K562 (cell line): ENCODE results near the gene CDKN2C. TPM values are rescaled to one million over a fixed set of nuclear protein-coding genes. Genes with fewer than 3 reads are reported as not detected.

Experiments used
- ATF4 ChIP-seq: fragments of 450-650 bp; formaldehyde crosslinking; IDR thresholded peaks from 2 replicates; pipeline ENCODE4 v1.4.0; 2022; ENCODE audit warnings: mild to moderate bottlenecking, moderate library complexity
- CHAMP1 ChIP-seq: fragments of 450-650 bp; IDR thresholded peaks from 2 replicates; pipeline ENCODE4 v1.6.1; 2016; ENCODE audit warnings: mild to moderate bottlenecking
- ESRRB ChIP-seq: fragments of 250-450 bp; sonication (Bioruptor Pico); IDR thresholded peaks from 2 replicates; pipeline ENCODE4 v1.5.0; 2020; ENCODE audit warnings: mild to moderate bottlenecking, moderate library complexity, borderline replicate concordance
- HDAC6 ChIP-seq: IDR thresholded peaks from 2 replicates; pipeline ENCODE4 v1.6.1; 2012; ENCODE audit warnings: low read depth, mild to moderate bottlenecking, control low read depth, inconsistent platforms, low read length, moderate library complexity
- PATZ1 ChIP-seq: fragments of 250-450 bp; sonication (Bioruptor Pico); IDR thresholded peaks from 2 replicates; pipeline ENCODE4 v1.5.0; 2020; ENCODE audit warnings: mild to moderate bottlenecking, borderline replicate concordance
- POLR2H ChIP-seq: IDR thresholded peaks from 2 replicates; pipeline ENCODE4 v1.6.1; 2016; ENCODE audit warnings: missing genetic modification characterization, low read depth, mild to moderate bottlenecking, control low read depth, missing compliant biosample characterization, moderate library complexity
- PYGO2 ChIP-seq: fragments of 450-650 bp; IDR thresholded peaks from 2 replicates; pipeline ENCODE4 v1.6.1; 2016; ENCODE audit warnings: mild to moderate bottlenecking, missing genetic modification characterization, moderate library complexity, missing compliant biosample characterization
- SMARCC2 ChIP-seq: fragments of 450-650 bp; IDR thresholded peaks from 2 replicates; pipeline ENCODE4 v1.6.1; 2017; ENCODE audit warnings: antibody characterized with exemption, moderate library complexity, mild to moderate bottlenecking, low read depth
- SRF ChIP-seq, 2 experiments: fragments of 250-450, 450-650 bp in 1 of 2; sonication (Bioruptor Pico) in 1 of 2; sonication (generic) in 1 of 2; formaldehyde crosslinking; IDR thresholded peaks; 2 replicates each; pipeline versions ENCODE4 v1.5.0 to v1.5.1; 2020 to 2022; ENCODE audit warnings: mild to moderate bottlenecking in 1 of 2, missing genetic modification reagents in 1 of 2
- TAF9B ChIP-seq: fragments of 450-650 bp; IDR thresholded peaks from 2 replicates; pipeline ENCODE4 v1.6.1; 2018; ENCODE audit warnings: mild to moderate bottlenecking; ENCODE audit not compliant: partially characterized antibody
- TEAD4 ChIP-seq, 2 experiments: sonication (generic) in 1 of 2; formaldehyde crosslinking in 1 of 2; IDR thresholded peaks; 2 replicates each; pipeline versions ENCODE4 v1.6.1 to v1.8.0; 2012 to 2022; ENCODE audit warnings: borderline replicate concordance in 1 of 2, inconsistent platforms in 1 of 2, low read length in 1 of 2, mild to moderate bottlenecking in 1 of 2, missing genetic modification reagents in 1 of 2
- ZBTB7A ChIP-seq: IDR thresholded peaks from 2 replicates; pipeline ENCODE4 v1.6.1; 2011; ENCODE audit warnings: low read depth, mild to moderate bottlenecking, low read length, moderate library complexity, borderline replicate concordance; ENCODE audit not compliant: control insufficient read depth
- ZMIZ1 ChIP-seq, 2 experiments: fragments of 150-350 bp in 1 of 2; IDR thresholded peaks; 2 replicates each; pipeline ENCODE4 v1.6.1; 2012 to 2016; ENCODE audit warnings: low read depth in 2 of 2, low read length in 2 of 2, mild to moderate bottlenecking in 1 of 2, moderate library complexity in 1 of 2
- ZNF274 ChIP-seq: IDR thresholded peaks from 2 replicates; pipeline ENCODE4 v1.6.1; 2011; ENCODE audit warnings: low read depth, mild to moderate bottlenecking, low read length, moderate library complexity, borderline replicate concordance
- ZNF707 ChIP-seq: fragments of 250-450 bp; sonication (Bioruptor Pico); conservative IDR thresholded peaks from 2 replicates; pipeline ENCODE4 v1.8.0; 2022; ENCODE audit warnings: inconsistent platforms, mild to moderate bottlenecking, moderate library complexity
- ZNF764 ChIP-seq: fragments of 250-450 bp; sonication (Bioruptor Pico); IDR thresholded peaks from 2 replicates; pipeline ENCODE4 v1.4.0; 2020; ENCODE audit warnings: low read depth, mild to moderate bottlenecking, moderate library complexity
- polyA plus RNA-seq, 8 experiments: library from polyadenylated mRNA; depleted of rRNA in 4 of 8; stranded (reverse) in 5 of 8; unstranded in 3 of 8; fragments of >200 nt; fragmentation: Nextera tagmentation in 2 of 8; fragmentation: Illumina TruSeq in 1 of 8; extraction: Ambion mirVana in 2 of 8; extraction: Trizol in 1 of 8; gene quantifications; 2 replicates each; pipeline versions ENCODE4 v1.2.1 to v1.2.3, GENCODE V29; 2011 to 2014; ENCODE audit warnings: inconsistent platforms in 1 of 8, missing spikeins in 1 of 8
- total RNA-seq, 7 experiments: library from RNA; depleted of rRNA in 6 of 7; stranded (reverse); fragments of >200 nt in 6 of 7; fragmentation: Illumina TruSeq in 2 of 7; extraction: Trizol in 2 of 7; gene quantifications; 2 replicates each; pipeline versions ENCODE4 v1.2.1 to v1.2.3, GENCODE V29; 2011 to 2021; ENCODE audit warnings: low replicate concordance in 1 of 7

The CDKN2C gene
- total and polyA plus RNA-seq, 9 of the 15 experiments (the other 6 are each of a cell fraction or from before 2014, with no cell fraction given), result 11.9 to 74.3 (median 45.9) TPM

GRCh38 chr1:50929376-50929958 is 40.6 kb upstream of the CDKN2C start (continued):
- TF ChIP-seq PYGO2 (tag) (no peak), HDAC6 (no peak), CHAMP1 (no peak), ZMIZ1 (IDR thresholded peaks at IDR 0.05; ENCODE audit: low read depth in 2 of 2, low read length in 2 of 2) (no peak), ZNF274 (no peak), SRF (CRISPR knock-in tag; IDR thresholded peaks at IDR 0.05) (no peak), POLR2H (tag) (peak; percentile 46; the same call in 1 of the 2 replicates), ZNF707 (CRISPR knock-in tag) (no peak), ESRRB (CRISPR knock-in tag) (no peak), PATZ1 (no peak), ZNF764 (no peak), TEAD4 (IDR thresholded peaks at IDR 0.05; ENCODE audit: low read length) (no peak), TEAD4 (CRISPR knock-in tag; IDR thresholded peaks at IDR 0.05; ENCODE audit: borderline replicate concordance) (no peak), ZBTB7A (no peak), TAF9B (peak; percentile 27), SMARCC2 (no peak), ATF4 (CRISPR knock-in tag) (no peak)
